Breast epithelium (tissue), 4 donors: ENCODE data around the gene C6orf89. TPM values are rescaled to one million over a fixed set of nuclear protein-coding genes. Genes with fewer than 3 reads are reported as not detected.

Experiments
- DNase-seq, 2 donors: peaks; one replicate each; pipeline ENCODE4 v3.0.0-alpha.2; 2019; ENCODE audit warnings: low spot score in 2 of 2
- H3K27ac ChIP-seq, 2 donors: fragments of 200-600 bp; sonication (generic) in 1 of 2; one replicate each; pipeline ENCODE4 v1.5.1; 2016 to 2019; ENCODE audit warnings: mild to moderate bottlenecking in 1 of 2
- H3K27me3 ChIP-seq, 2 donors: fragments of 200-600 bp; sonication (generic) in 1 of 2; one replicate each; pipeline versions ENCODE4 v1.5.1 to v1.6.0; 2017 to 2019; ENCODE audit warnings: control low read depth in 1 of 2, mild to moderate bottlenecking in 1 of 2
- H3K36me3 ChIP-seq: fragments of 200-600 bp; one replicate; pipeline ENCODE4 v1.5.1; 2019
- H3K4me1 ChIP-seq, 2 donors: fragments of 200-600 bp; sonication (generic); one replicate each; pipeline ENCODE4 v1.5.1; 2016 to 2019; ENCODE audit warnings: control low read depth in 1 of 2
- H3K4me3 ChIP-seq, 3 donors: fragments of 200-600 bp; sonication (generic); 1 replicate in 2 of 3; 2 replicates in 1 of 3; pipeline ENCODE4 v1.5.1; 2016 to 2019; ENCODE audit warnings: mild to moderate bottlenecking in 3 of 3, moderate library complexity in 2 of 3
- H3K9me3 ChIP-seq, 2 donors: fragments of 200-600 bp; sonication (generic) in 1 of 2; one replicate each; pipeline ENCODE4 v1.5.1; 2016 to 2019; ENCODE audit warnings: control low read depth in 1 of 2
- POLR2A ChIP-seq: fragments of 450-650 bp; IDR thresholded peaks from one replicate; pipeline ENCODE4 v1.6.1; 2016; ENCODE audit warnings: antibody characterized with exemption, mild to moderate bottlenecking, moderate library complexity
- POLR2AphosphoS5 ChIP-seq, 3 donors: sonication (generic); formaldehyde crosslinking; IDR thresholded peaks; one replicate each; pipeline ENCODE4 v1.6.1; 2017; ENCODE audit warnings: antibody characterized with exemption in 3 of 3
- intact Hi-C: fragments of 100-400 bp; cut with DNase I; formaldehyde crosslinking; loops from one replicate; pipeline ENCODE4 v1.15.1; 2023; ENCODE audit warnings: low total_unique reads
- total RNA-seq, 3 donors: library from RNA; depleted of rRNA; stranded (reverse); fragments of >200 nt; gene quantifications; one replicate each; pipeline ENCODE4 v1.1.0, GENCODE V29; 2016
- TF ChIP-seq, protein P1 (sequence below), 3 donors: fragments of 450-650 bp; IDR thresholded peaks; one replicate each; pipeline ENCODE4 v1.5.1; 2016 to 2017; ENCODE audit warnings: antibody characterized with exemption in 3 of 3, mild to moderate bottlenecking in 3 of 3, moderate library complexity in 3 of 3

C6orf89 gene, protein sequence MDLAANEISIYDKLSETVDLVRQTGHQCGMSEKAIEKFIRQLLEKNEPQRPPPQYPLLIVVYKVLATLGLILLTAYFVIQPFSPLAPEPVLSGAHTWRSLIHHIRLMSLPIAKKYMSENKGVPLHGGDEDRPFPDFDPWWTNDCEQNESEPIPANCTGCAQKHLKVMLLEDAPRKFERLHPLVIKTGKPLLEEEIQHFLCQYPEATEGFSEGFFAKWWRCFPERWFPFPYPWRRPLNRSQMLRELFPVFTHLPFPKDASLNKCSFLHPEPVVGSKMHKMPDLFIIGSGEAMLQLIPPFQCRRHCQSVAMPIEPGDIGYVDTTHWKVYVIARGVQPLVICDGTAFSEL
- 10 to 100 TPM; 32.8 to 58.7 (median 45.4) TPM for total RNA-seq

DNA sequence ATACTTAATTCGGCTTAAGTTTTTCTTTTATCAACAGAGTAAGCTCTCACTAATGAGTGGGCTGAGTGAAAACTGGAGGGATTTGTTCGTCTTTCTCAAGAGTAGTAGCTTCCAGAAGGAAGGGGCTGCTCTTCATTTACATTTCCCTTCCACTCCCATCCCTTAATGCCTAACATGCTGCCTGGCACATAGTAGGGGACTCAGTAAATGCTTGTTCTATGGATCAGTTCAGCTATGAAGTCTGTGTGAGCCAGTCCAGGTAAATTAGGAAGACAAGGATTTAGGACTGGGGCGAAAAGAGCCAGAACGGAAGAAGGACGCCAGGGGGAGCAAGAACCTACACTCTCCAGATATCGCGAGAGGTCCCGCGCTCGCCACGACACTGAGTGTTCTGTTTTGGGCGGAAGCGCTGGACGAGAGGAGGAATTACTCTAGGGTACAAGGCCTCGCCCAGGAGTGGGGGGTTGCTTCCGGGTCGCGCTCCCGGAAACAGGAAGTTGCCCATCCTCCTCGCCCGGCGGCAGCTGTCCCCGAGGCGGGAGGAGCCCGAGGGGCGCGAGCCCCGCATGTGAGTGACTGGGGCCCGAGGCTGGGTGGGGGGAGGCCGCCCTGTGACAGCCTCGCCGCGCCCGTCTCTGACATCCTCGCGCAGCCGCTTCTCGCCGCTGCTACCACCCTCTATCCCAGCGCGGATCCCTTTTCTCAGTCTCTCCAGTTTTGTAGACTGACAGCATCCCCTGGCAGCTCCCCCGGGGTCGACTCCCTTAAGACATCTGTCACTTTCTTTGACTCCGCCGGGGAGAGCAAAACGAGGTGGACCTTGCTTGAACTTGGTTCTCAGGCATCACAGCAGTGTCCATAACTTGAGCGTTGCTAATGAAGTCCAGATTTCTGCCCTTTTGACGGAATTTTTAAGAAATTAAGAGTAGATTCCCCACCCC, at the start of gene C6orf89:
Gene C6orf89, plus strand, starts transcription at position 492 of the 941 bp plus-strand sequence. CDS start 13,493 bp downstream, outside the sequence.
- peak; percentile 97 to 98 for DNase-seq
- no peaks in the 10 kb centered on the region for H3K36me3 ChIP-seq
- H3K9me3 ChIP-seq, result no peaks in the 10 kb centered on the region
- H3K4me3 ChIP-seq, result peak within 1 kb of the TSS; percentile 73 to 74 (median 73)
- peaks cover 0 to 10% of the 10 kb centered on the region in 2 donors for H3K4me1 ChIP-seq
- peak within 1 kb of the TSS; percentile 92 to 94 for H3K27ac ChIP-seq
- no peaks in the 10 kb centered on the region for H3K27me3 ChIP-seq
- intact Hi-C loops, result loop anchor here (10.0 kb wide), 1 partner anchor 129 kb away; no protein-coding TSS in a partner anchor
- peak; percentile 92 to 95 (median 93) for TF ChIP-seq POLR2AphosphoS5 (IDR thresholded peaks at IDR 0.05)
- TF ChIP-seq POLR2A, result no peak
- TF ChIP-seq, protein P1, sequence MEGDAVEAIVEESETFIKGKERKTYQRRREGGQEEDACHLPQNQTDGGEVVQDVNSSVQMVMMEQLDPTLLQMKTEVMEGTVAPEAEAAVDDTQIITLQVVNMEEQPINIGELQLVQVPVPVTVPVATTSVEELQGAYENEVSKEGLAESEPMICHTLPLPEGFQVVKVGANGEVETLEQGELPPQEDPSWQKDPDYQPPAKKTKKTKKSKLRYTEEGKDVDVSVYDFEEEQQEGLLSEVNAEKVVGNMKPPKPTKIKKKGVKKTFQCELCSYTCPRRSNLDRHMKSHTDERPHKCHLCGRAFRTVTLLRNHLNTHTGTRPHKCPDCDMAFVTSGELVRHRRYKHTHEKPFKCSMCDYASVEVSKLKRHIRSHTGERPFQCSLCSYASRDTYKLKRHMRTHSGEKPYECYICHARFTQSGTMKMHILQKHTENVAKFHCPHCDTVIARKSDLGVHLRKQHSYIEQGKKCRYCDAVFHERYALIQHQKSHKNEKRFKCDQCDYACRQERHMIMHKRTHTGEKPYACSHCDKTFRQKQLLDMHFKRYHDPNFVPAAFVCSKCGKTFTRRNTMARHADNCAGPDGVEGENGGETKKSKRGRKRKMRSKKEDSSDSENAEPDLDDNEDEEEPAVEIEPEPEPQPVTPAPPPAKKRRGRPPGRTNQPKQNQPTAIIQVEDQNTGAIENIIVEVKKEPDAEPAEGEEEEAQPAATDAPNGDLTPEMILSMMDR (IDR thresholded peaks at IDR 0.05), result peak; percentile 84 to 97 (median 92)

DNA sequence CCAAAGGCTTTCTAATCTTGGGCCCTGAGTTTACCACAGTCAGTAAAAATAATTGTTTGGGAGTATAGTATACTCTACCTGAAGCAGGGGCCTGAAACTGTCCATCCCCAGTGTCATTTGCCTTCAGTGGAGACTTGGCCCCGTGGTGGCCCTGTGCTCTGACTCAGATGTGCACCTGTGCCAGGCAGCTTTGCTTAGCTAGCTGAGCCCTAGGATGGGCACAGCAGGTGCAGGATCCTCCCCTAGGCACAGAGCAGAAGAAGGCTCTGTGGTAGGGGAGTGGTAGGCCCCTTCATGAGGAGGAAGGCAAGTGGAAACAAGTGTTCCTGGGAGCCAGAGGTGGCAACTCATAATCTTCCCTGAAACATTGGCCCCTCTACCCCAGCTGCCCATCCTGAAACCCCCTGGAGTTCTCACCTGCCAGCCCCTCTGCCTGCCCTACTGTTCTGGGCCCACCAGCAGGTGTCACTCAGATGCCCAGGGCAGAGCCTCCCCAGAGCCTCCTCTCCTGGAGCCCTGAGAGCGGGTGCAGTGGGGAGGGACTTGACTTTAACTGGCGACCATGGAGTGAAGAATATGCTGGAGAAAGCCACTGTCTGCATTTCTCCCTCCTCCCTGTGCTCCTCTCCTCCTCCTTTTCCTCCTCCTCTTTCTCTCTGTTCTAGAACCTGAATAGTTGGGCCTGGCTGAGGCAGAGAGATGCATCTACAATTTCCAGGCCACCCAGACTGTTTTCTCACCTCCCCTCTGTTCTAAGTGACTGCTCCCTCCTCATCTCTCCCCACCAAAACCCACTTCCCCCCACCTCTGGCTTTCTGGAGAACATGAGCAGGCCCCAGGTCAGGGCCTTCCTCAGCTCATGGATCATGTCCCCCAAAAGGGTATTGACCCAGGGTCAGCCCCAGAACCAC, 49.4 kb upstream of the C6orf89 start:
- H3K9me3 ChIP-seq, result no peaks in the 10 kb centered on the region
- H3K4me1 ChIP-seq, result peaks cover 5% of the 10 kb centered on the region in 2 donors
- no peak overlapping the region for H3K4me3 ChIP-seq
- intact Hi-C loops, result loop anchor here (2.0 kb wide), 1 partner anchor 50 kb away; no protein-coding TSS in a partner anchor
- no peak for TF ChIP-seq POLR2A
- TF ChIP-seq POLR2AphosphoS5 (IDR thresholded peaks at IDR 0.05), result no peak
- TF ChIP-seq, protein P1 (IDR thresholded peaks at IDR 0.05), result no peak
- no peaks in the 10 kb centered on the region for H3K27me3 ChIP-seq
- no peaks in the 10 kb centered on the region for H3K36me3 ChIP-seq
- no peak for DNase-seq
- H3K27ac ChIP-seq, result no peak overlapping the region

DNA sequence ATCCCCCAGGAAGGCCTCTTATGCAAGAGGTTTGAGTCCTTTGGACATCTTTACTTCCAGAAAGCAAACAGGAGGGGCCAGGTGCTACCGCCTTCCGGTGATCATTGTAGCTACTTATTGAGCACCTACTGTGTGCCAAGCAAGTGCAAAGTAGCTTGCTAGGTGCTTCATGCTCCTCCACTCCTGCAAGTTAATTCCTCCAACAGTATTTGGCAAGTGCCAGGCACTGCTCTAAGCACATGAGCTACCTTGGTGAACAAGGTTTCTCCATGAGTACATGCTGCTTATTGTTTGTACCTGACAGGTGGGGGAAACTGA, 48.8 kb upstream of the C6orf89 start:
- DNase-seq, result no peak
- Histone ChIP-seq H3K27me3 (no peaks in the 10 kb centered on the region), H3K4me3 (no peak overlapping the region), H3K9me3 (no peaks in the 10 kb centered on the region), H3K27ac (no peak overlapping the region), H3K4me1 (peaks cover 5% of the 10 kb centered on the region in 2 donors), H3K36me3 (no peaks in the 10 kb centered on the region)
- intact Hi-C loops, result loop anchor here (2.0 kb wide), 1 partner anchor 50 kb away; no protein-coding TSS in a partner anchor
- no peak for TF ChIP-seq POLR2AphosphoS5 (IDR thresholded peaks at IDR 0.05)
- TF ChIP-seq, protein P1 (IDR thresholded peaks at IDR 0.05), result no peak
- no peak for TF ChIP-seq POLR2A

DNA sequence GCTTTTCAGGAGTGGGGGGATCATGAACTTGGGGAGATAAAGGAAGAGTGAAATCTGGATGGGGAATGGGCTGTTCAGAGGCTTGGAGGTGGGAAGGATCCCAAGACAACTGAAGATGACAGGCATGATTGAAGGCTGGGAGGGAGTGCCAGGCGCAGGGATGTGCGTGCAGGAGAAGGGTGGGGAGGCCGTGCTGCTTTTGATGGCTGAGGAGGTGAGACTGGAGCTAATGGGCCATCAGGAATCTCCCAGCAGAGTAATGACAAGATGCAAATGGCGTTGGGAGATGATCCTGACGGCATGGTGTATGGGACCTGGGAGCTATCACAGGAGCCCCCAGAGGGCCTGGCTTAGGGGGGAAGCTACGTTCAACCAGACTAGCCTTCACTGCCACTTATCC, 48.1 kb upstream of the C6orf89 start:
- H3K4me3 ChIP-seq, result no peak overlapping the region
- peaks cover 5% of the 10 kb centered on the region in 2 donors for H3K4me1 ChIP-seq
- intact Hi-C loops, result loop anchor here (2.0 kb wide), 1 partner anchor 51 kb away; no protein-coding TSS in a partner anchor
- no peak overlapping the region for H3K27ac ChIP-seq
- no peak for DNase-seq
- H3K36me3 ChIP-seq, result no peaks in the 10 kb centered on the region
- TF ChIP-seq POLR2A, result no peak
- TF ChIP-seq, protein P1 (IDR thresholded peaks at IDR 0.05), result no peak
- TF ChIP-seq POLR2AphosphoS5 (IDR thresholded peaks at IDR 0.05), result no peak
- no peaks in the 10 kb centered on the region for H3K9me3 ChIP-seq
- no peaks in the 10 kb centered on the region for H3K27me3 ChIP-seq
